Measurements from ENCODE around the gene RFFL.

The RFFL gene

GRCh38 chr17:35084987-35085386, 21.5 kb upstream of the RFFL start:
- Histone ChIP-seq H3K36me3 (replicated peaks) (no peaks in the 10 kb centered on the region), H3K27ac (peak overlapping the region; percentile 50), H3K27me3 (replicated peaks) (no peaks in the 10 kb centered on the region), H3K4me3 (ENCODE audit: low read depth, low read length) (no peak overlapping the region)
- peak; percentile 59 for DNase-seq
- in situ Hi-C loops (cut with HindIII; ENCODE audit: low pct_ligation_motif_present, low sequenced_read_pairs): no loop called here
- TF ChIP-seq, protein P1, sequence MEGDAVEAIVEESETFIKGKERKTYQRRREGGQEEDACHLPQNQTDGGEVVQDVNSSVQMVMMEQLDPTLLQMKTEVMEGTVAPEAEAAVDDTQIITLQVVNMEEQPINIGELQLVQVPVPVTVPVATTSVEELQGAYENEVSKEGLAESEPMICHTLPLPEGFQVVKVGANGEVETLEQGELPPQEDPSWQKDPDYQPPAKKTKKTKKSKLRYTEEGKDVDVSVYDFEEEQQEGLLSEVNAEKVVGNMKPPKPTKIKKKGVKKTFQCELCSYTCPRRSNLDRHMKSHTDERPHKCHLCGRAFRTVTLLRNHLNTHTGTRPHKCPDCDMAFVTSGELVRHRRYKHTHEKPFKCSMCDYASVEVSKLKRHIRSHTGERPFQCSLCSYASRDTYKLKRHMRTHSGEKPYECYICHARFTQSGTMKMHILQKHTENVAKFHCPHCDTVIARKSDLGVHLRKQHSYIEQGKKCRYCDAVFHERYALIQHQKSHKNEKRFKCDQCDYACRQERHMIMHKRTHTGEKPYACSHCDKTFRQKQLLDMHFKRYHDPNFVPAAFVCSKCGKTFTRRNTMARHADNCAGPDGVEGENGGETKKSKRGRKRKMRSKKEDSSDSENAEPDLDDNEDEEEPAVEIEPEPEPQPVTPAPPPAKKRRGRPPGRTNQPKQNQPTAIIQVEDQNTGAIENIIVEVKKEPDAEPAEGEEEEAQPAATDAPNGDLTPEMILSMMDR (IDR thresholded peaks at IDR 0.05; ENCODE audit: low read depth, low read length, missing control alignments): no peak

- in situ Hi-C loops (cut with HindIII; ENCODE audit: low pct_ligation_motif_present, low sequenced_read_pairs): no loop called here
- TF ChIP-seq, protein P1 (IDR thresholded peaks at IDR 0.05; ENCODE audit: low read depth, low read length, missing control alignments): no peak
- no peak overlapping the region for H3K27ac ChIP-seq
- DNase-seq: no peak
- no peaks in the 10 kb centered on the region for H3K27me3 ChIP-seq (replicated peaks)
- H3K36me3 ChIP-seq (replicated peaks): no peaks in the 10 kb centered on the region
- no peak overlapping the region for H3K4me3 ChIP-seq (ENCODE audit: low read depth, low read length)
Measured at GRCh38 chr17:35083071-35083470, 19.6 kb upstream of the RFFL start.

DNA sequence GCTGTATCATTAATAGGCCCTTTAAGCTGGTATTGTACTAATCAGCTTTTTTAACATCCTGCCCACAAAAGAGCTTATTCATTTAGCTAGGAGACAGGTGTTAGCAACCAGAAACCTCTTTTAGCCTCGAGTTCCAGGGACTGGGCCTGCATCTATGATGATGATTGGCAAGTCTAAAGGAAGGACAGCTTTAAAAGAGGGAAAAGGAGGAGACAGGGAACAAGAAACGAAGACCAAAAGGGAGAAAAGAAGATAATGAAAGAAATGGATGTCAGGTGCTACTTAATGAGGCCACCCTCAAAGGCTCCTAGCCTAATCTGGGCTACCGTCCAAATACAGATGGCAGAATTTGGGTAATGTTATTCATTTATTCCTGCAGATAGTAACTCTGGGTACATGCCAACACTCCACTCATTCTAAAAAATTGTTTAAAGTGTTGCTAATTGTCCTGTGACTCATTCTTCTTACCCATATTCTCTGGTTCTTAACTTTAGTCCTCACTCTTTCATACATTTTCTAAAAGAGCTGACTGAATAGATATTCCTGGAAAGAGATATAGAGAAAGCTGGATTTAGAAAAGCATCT, 18.7 kb upstream of the RFFL start:
- Histone ChIP-seq H3K36me3 (replicated peaks) (no peaks in the 10 kb centered on the region), H3K27me3 (replicated peaks) (no peaks in the 10 kb centered on the region), H3K4me3 (ENCODE audit: low read depth, low read length) (no peak overlapping the region), H3K27ac (no peak overlapping the region)
- TF ChIP-seq, protein P1 (IDR thresholded peaks at IDR 0.05; ENCODE audit: low read depth, low read length, missing control alignments): no peak
- in situ Hi-C loops (cut with HindIII; ENCODE audit: low pct_ligation_motif_present, low sequenced_read_pairs): no loop called here
- DNase-seq: peak; percentile 43

- Histone ChIP-seq H3K27ac (no peak overlapping the region), H3K27me3 (replicated peaks) (no peaks in the 10 kb centered on the region), H3K4me3 (ENCODE audit: low read depth, low read length) (no peak overlapping the region), H3K36me3 (replicated peaks) (no peaks in the 10 kb centered on the region)
- in situ Hi-C loops (cut with HindIII; ENCODE audit: low pct_ligation_motif_present, low sequenced_read_pairs): no loop called here
- no peak for DNase-seq
- TF ChIP-seq, protein P1 (IDR thresholded peaks at IDR 0.05; ENCODE audit: low read depth, low read length, missing control alignments): no peak
Measured at GRCh38 chr17:35081638-35082037, 18.1 kb upstream of the RFFL start.

DNA sequence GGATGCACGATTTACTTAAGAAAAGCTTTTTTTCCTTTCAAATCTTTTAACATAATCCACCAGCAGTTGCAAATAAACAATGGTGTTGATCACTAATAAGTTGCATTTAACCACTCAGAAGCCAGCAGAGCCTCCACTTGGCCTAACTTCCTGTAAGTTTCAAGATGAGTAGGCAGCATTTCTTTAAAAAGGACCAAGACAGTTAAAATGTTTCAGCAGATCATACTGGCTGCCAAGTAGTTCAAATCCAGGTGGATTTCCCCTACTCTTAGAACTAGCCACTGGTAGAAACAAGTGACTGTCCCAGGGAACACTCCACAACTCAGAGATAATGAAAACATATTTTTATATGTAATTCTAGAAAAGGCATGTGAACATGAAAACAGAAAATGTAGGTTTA, 17.0 kb upstream of the RFFL start:
- in situ Hi-C loops (cut with HindIII; ENCODE audit: low pct_ligation_motif_present, low sequenced_read_pairs): no loop called here
- Histone ChIP-seq H3K27ac (no peak overlapping the region), H3K4me3 (ENCODE audit: low read depth, low read length) (no peak overlapping the region), H3K36me3 (replicated peaks) (no peaks in the 10 kb centered on the region), H3K27me3 (replicated peaks) (no peaks in the 10 kb centered on the region)
- DNase-seq: no peak
- TF ChIP-seq, protein P1 (IDR thresholded peaks at IDR 0.05; ENCODE audit: low read depth, low read length, missing control alignments): no peak

All from brain microvascular endothelial cell (primary cell).